ENCODE results near the gene PAPSS1. TPM values are rescaled to one million over a fixed set of nuclear protein-coding genes. Genes with fewer than 3 reads are reported as not detected.

Gene PAPSS1
- polyA plus RNA-seq, 1 of the 3 experiments (the other 2 are of a cell fraction): 70.1 TPM

- no peaks in the 10 kb centered on the region for H3K9me3 ChIP-seq
- no peaks in the 10 kb centered on the region for H3K4me1 ChIP-seq (ENCODE audit: control insufficient read depth in 1 of 2, insufficient read depth in 2 of 2, low read depth in 1 of 2, low read length in 1 of 2)
- no peak overlapping the region for H3K9ac ChIP-seq
- no peak overlapping the region for H2AFZ ChIP-seq (ENCODE audit: low read depth)
- POLR2A ChIA-PET: no interaction called here
- H3K27me3 ChIP-seq (ENCODE audit: insufficient read depth): no peaks in the 10 kb centered on the region; the same call in 1 of the 2 replicates
- no peaks in the 10 kb centered on the region for H3F3A ChIP-seq (replicated peaks; ENCODE audit: insufficient read depth)
- H3K79me2 ChIP-seq (ENCODE audit: insufficient read depth): no peaks in the 10 kb centered on the region
- TF ChIP-seq RAD21 (IDR thresholded peaks at IDR 0.05; ENCODE audit: low read length): peak; percentile 60
- no peak for TF ChIP-seq EZH2phosphoT487 (IDR thresholded peaks at IDR 0.05; ENCODE audit: borderline replicate concordance, low read depth)
- TF ChIP-seq, protein P1, sequence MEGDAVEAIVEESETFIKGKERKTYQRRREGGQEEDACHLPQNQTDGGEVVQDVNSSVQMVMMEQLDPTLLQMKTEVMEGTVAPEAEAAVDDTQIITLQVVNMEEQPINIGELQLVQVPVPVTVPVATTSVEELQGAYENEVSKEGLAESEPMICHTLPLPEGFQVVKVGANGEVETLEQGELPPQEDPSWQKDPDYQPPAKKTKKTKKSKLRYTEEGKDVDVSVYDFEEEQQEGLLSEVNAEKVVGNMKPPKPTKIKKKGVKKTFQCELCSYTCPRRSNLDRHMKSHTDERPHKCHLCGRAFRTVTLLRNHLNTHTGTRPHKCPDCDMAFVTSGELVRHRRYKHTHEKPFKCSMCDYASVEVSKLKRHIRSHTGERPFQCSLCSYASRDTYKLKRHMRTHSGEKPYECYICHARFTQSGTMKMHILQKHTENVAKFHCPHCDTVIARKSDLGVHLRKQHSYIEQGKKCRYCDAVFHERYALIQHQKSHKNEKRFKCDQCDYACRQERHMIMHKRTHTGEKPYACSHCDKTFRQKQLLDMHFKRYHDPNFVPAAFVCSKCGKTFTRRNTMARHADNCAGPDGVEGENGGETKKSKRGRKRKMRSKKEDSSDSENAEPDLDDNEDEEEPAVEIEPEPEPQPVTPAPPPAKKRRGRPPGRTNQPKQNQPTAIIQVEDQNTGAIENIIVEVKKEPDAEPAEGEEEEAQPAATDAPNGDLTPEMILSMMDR (IDR thresholded peaks at IDR 0.05): peak; percentile 72
- peak; percentile 35 for TF ChIP-seq SMC3 (IDR thresholded peaks at IDR 0.05; ENCODE audit: low read depth, low read length)
- CTCF ChIA-PET: interaction anchor here (0.5 to 9.0 kb wide), 31 partner anchors 9 to 1968 kb away, joined by 3 to 55 read pairs (median 4); partner anchors contain the start of gene CYP2U1
- H4K20me1 ChIP-seq (ENCODE audit: insufficient read depth): no peaks in the 10 kb centered on the region
- WGBS (ENCODE audit: low lambda C conversion rate): 42% methylated on average over 2 of the region's 2 CpGs
- no peak overlapping the region for H3K27ac ChIP-seq (ENCODE audit: low read depth in 2 of 2, low read length in 1 of 2)
- H3K4me3 ChIP-seq (ENCODE audit: low read depth in 2 of 2, low read length in 1 of 2): no peak overlapping the region
- H3K36me3 ChIP-seq (replicated peaks in 1 of 2; ENCODE audit: control insufficient read depth in 1 of 2, insufficient read depth in 2 of 2, low read length in 1 of 2): no peaks in the 10 kb centered on the region
- no peak overlapping the region for H3K4me2 ChIP-seq
- no peaks in the 10 kb centered on the region for H3K9me2 ChIP-seq
- peak; percentile 9 for DNase-seq
Observed at GRCh38 chr4:107757864-107758476, 37.9 kb upstream of the PAPSS1 start.

GRCh38 chr4:107757283-107757682, 37.2 kb upstream of the PAPSS1 start:
- 41% methylated on average over 5 of the region's 5 CpGs for WGBS (ENCODE audit: low lambda C conversion rate)
- H3K27me3 ChIP-seq (ENCODE audit: insufficient read depth): no peaks in the 10 kb centered on the region; the same call in 1 of the 2 replicates
- no peaks in the 10 kb centered on the region for H3K9me3 ChIP-seq
- H3K79me2 ChIP-seq (ENCODE audit: insufficient read depth): no peaks in the 10 kb centered on the region
- no peak overlapping the region for H3K4me2 ChIP-seq
- no peak for DNase-seq
- H3K36me3 ChIP-seq (replicated peaks in 1 of 2; ENCODE audit: control insufficient read depth in 1 of 2, insufficient read depth in 2 of 2, low read length in 1 of 2): no peaks in the 10 kb centered on the region
- H4K20me1 ChIP-seq (ENCODE audit: insufficient read depth): no peaks in the 10 kb centered on the region
- ChIA-PET POLR2A (no interaction called here), CTCF (interaction anchor here (0.5 to 9.0 kb wide), 10 partner anchors 8 to 1968 kb away, joined by 3 to 55 read pairs (median 6); partner anchors contain the start of gene CYP2U1)
- no peak overlapping the region for H2AFZ ChIP-seq (ENCODE audit: low read depth)
- no peak overlapping the region for H3K4me3 ChIP-seq (ENCODE audit: low read depth in 2 of 2, low read length in 1 of 2)
- no peaks in the 10 kb centered on the region for H3K9me2 ChIP-seq
- H3K27ac ChIP-seq (ENCODE audit: low read depth in 2 of 2, low read length in 1 of 2): no peak overlapping the region
- H3F3A ChIP-seq (replicated peaks; ENCODE audit: insufficient read depth): no peaks in the 10 kb centered on the region
- no peaks in the 10 kb centered on the region for H3K4me1 ChIP-seq (ENCODE audit: control insufficient read depth in 1 of 2, insufficient read depth in 2 of 2, low read depth in 1 of 2, low read length in 1 of 2)
- H3K9ac ChIP-seq: no peak overlapping the region
- no peak for TF ChIP-seq NFIC (IDR thresholded peaks at IDR 0.05; ENCODE audit: borderline replicate concordance)
- TF ChIP-seq FOXJ3 (CRISPR knock-in tag; IDR thresholded peaks at IDR 0.05): no peak
- TF ChIP-seq REST (IDR thresholded peaks at IDR 0.05; ENCODE audit: low read depth, low read length): no peak
- TF ChIP-seq, protein P2, sequence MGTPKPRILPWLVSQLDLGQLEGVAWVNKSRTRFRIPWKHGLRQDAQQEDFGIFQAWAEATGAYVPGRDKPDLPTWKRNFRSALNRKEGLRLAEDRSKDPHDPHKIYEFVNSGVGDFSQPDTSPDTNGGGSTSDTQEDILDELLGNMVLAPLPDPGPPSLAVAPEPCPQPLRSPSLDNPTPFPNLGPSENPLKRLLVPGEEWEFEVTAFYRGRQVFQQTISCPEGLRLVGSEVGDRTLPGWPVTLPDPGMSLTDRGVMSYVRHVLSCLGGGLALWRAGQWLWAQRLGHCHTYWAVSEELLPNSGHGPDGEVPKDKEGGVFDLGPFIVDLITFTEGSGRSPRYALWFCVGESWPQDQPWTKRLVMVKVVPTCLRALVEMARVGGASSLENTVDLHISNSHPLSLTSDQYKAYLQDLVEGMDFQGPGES (IDR thresholded peaks at IDR 0.05; ENCODE audit: low read depth, low read length): no peak
- no peak for TF ChIP-seq MEF2A (IDR thresholded peaks at IDR 0.05; ENCODE audit: borderline replicate concordance, low read depth)
- no peak for TF ChIP-seq EP300 (IDR thresholded peaks at IDR 0.05; ENCODE audit: borderline replicate concordance in 1 of 2, low read depth in 1 of 2, low read length in 1 of 2)
- no peak for TF ChIP-seq JUND (IDR thresholded peaks at IDR 0.05)
- TF ChIP-seq RFX5 (IDR thresholded peaks at IDR 0.05; ENCODE audit: low read length): no peak
- TF ChIP-seq CHD2 (IDR thresholded peaks at IDR 0.05; ENCODE audit: low read length, partially characterized antibody): no peak
- no peak for TF ChIP-seq USF1 (IDR thresholded peaks at IDR 0.05; ENCODE audit: borderline replicate concordance, low read depth)
- TF ChIP-seq MXI1 (IDR thresholded peaks at IDR 0.05; ENCODE audit: low read depth, low read length): no peak
- no peak for TF ChIP-seq POLR2AphosphoS5 (IDR thresholded peaks at IDR 0.05; ENCODE audit: low read depth, low read length)
- TF ChIP-seq, protein P3, sequence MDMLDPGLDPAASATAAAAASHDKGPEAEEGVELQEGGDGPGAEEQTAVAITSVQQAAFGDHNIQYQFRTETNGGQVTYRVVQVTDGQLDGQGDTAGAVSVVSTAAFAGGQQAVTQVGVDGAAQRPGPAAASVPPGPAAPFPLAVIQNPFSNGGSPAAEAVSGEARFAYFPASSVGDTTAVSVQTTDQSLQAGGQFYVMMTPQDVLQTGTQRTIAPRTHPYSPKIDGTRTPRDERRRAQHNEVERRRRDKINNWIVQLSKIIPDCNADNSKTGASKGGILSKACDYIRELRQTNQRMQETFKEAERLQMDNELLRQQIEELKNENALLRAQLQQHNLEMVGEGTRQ (IDR thresholded peaks at IDR 0.05; ENCODE audit: borderline replicate concordance, low read depth, low read length): no peak

Data from SK-N-SH (cell line).